ENCODE measurements around the gene CEP85L.

The CEP85L gene

DNA sequence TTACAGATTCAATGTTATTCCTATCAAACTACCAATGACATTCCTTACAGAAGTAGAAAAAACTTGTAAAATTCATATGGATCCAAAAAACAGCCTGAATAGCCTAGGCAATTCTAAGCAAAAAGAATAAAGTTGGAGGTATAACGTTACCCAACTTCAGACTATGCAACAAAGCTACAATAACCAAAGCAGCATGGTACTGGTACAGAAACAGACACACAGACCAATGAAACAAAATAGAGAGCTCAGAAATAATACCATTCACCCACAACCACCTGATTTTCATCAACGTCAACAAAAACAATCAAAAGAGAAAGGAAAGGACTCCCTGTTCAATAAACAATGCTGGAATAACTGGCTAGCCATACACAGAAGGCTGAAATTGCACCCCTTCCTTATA lies 120.4 kb downstream of the CEP85L start:
- DNase-seq, result no peak

GRCh38 chr6:118529756-118530155 lies 121.6 kb downstream of the CEP85L start:
- no peak for DNase-seq

DNA sequence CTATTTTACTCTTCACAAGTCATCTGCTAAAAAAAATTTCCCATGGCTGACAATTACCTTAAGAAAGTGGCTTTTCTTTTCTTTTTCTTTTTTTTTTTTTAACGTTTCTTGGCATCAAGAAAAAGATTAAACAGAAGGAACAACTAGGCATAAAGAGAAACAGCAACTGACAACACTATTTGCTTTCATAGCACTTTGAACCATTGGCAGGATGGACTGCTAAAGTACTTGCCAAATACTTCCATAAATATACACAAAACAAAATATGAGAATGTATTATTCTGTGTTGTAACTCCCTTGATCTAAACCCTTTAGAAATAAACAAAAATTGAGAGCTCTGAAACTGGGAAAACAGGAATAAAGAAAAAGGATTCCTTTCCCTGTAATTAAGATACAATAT lies 123.3 kb downstream of the CEP85L start:
- DNase-seq, result no peak

GRCh38 chr6:118525913-118526780 lies 125.2 kb downstream of the CEP85L start:
- DNase-seq, result no peak

GRCh38 chr6:118524686-118525085 lies 126.7 kb downstream of the CEP85L start:
- no peak for DNase-seq

GRCh38 chr6:118523216-118523615 lies 128.2 kb downstream of the CEP85L start:
- no peak for DNase-seq

- DNase-seq, result no peak
These were observed 129.0 kb downstream of the CEP85L start for GRCh38 chr6:118522422-118522821.

DNA sequence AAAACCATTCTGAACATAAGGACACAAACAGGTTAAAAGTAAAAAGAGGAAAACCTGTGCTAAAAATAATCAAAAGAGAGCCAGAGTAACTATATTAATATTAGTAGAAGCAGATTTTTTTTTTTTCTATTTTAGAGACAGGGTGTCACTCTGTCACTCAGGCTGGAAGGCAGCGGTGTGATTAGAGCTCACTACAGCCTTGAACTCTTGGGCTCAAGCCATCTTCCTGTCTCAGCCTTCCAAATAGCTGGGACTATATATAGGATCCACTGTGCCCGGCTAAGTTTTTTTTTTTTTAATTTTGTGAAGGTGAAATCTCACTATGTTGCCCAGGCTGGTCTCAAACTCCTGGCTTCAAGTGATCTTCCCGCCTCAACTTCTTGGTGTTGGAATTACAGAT lies 136.7 kb downstream of the CEP85L start:
- no peak for DNase-seq

GRCh38 chr6:118511930-118512715 lies 139.3 kb downstream of the CEP85L start:
- DNase-seq, result no peak

DNA sequence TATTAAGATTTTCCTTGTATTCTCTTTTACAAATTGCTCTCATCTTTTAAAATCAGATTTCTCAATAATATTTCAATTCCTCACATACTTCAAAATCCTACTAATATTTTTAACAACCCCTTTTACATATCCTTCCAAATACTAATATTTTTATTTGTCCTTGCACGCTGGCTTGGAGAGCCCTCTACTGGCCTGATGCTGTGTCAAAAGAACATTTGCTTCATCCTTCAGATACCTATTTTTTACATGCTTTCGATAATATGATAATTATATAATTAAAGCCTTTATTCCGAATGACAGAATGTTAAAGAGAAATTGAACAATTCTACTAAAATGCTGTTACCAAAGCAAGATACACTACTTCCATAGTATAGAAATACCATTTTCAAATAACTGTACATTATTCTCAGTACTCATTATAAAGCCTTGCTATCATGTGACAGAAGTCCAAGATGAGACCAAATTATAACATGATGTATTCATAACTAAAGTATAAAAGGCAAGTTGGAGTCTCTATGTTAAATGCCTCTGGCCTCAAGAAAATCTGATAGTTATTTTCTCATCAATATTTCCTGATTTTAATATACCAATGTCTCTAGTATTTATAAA lies 142.3 kb downstream of the CEP85L start:
- DNase-seq, result no peak

DNA sequence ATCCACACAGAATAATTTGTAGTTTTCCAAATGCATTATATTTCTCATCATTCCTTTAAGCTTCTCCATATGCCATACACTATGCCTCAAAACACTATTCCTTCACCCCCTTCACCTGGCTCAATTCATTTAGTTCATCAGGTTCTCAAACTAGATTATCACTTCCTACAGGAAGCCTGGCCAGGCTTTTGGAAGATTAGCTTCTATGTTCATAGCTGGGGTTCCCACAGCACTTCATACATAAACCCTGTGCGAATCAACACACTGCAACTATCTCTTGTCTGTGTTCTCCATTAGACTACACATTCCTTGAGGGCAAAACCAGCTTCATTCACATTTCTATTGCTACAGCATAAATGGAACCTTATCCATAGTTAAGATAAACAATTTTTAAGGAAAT lies 143.8 kb downstream of the CEP85L start:
- no peak for DNase-seq

GRCh38 chr6:118506071-118506638 lies 145.2 kb downstream of the CEP85L start:
- DNase-seq, result no peak

GRCh38 chr6:118505656-118506055 lies 145.7 kb downstream of the CEP85L start:
- DNase-seq, result no peak

DNA sequence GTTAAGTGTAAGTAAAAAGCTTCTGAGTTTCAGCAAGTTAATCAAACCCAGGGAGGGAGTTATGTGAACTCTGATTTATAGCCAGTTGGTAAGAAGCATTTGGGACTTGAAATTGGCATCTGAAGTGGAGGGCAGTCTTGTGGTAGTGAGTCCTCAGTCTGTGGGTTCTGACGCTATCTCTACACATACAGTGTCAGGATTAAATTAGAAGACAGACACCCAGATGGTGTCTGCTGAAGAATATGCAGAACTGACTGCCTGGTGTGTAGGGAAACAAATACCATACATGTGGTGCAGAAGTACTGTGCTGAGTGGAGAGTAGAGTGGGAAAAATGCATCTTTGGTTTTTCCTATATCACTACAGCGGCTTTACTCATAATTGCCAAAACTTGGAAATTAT lies 146.8 kb downstream of the CEP85L start:
- DNase-seq, result no peak

GRCh38 chr6:118502169-118502568 lies 149.2 kb downstream of the CEP85L start:
- DNase-seq, result no peak

DNA sequence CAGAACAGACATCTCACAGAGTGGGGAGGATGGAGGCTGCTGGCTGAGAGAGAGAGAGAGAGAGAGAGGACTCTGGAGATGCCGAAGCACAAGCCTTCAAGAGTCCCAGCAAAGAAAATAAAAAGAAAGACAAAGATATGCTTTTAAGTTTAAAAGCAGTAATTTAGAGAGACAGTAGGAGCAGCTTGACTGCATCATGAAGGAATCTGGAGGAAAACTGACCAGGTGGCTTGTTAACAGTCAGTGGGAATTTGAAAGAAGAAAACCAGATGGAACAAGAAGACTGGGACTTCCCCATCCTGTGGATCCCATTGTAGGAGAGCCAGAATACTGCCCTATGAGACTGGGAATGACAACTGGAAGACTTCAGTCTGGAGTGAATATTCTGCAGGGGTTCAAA lies 149.6 kb downstream of the CEP85L start:
- DNase-seq, result no peak

- DNase-seq, result no peak
These were observed 150.3 kb downstream of the CEP85L start for GRCh38 chr6:118501099-118501498.

- DNase-seq, result no peak
These were observed 151.0 kb downstream of the CEP85L start for GRCh38 chr6:118500130-118501015.

DNA sequence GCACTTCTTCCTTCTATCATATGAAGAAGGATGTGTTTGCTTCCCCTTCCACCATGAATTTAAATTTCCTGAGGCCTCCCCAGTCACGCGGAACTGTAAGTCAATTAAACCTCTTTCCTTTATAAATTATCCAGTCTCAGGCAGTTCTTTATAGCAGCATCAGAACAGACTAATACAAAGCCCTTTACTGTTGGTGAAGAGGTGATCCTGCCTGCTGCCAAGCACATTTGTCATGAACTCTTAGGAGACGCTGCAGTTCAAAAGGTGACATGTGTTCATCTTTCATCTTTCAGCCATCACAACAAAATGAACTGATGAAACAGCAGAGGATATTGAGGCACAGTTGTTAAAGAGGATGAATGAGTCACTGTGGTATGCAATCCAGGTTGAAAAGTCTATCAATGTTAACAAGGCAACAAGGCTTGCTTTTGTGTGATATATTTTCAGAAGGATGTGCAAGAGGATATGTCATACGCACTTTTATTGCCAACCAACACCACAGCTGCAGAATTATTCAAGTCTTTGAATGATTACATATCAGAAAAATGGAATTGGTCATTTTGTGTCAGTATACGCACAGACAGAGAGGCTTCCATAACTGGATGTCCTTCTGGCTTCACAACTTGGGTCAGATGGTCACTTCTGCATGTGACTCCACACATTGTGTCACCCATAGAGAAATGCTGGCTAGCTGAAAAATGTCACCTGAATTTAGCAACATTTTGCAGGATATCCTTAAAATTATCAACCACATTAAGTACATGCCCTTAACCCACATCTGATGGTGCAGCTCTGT lies 155.7 kb downstream of the CEP85L start:
- DNase-seq, result no peak

GRCh38 chr6:118494091-118494490 lies 157.3 kb downstream of the CEP85L start:
- DNase-seq, result no peak

GRCh38 chr6:118489990-118490389 lies 161.4 kb downstream of the CEP85L start:
- DNase-seq, result no peak

DNA sequence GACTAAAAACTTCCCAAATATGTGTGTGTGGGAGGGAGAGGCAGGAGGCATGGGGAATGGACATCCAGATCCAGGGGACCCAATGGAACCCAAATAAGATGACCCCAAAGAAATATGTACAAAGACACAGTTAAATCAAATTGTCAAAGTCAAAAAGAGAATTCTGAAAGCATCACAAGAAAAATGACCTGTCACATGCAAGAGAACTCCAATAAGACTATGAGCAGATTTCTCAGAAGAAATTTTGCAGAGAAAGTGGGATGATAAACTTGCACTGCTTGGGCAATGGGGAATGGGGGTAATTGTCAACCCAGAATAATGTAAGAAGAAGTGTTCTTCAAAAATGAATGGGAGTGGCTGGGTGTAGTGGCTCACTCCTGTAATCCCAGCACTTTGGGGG lies 162.8 kb downstream of the CEP85L start:
- no peak for DNase-seq

Data from NCI-H2081 treated with DMSO at 0.1 percent for 48 hours (cell line).